GM23338 (cell line): ENCODE measurements around the gene ELFN1. TPM values are rescaled to one million over a fixed set of nuclear protein-coding genes. Genes with fewer than 3 reads are reported as not detected.

Source experiments
- ATAC-seq: fragments of 200-7000 bp; cut with Tn5 transposase; 3 replicates; pipeline ENCODE4 v1.9.1; 2020
- DNase-seq: peaks from one replicate; pipeline ENCODE4 v3.0.0-alpha.2; 2015; ENCODE audit warnings: low spot score
- H2AFZ ChIP-seq: fragments of 200-600 bp; sonication (generic); 2 replicates; pipeline ENCODE4 v1.8.0; 2016; ENCODE audit warnings: antibody characterized with exemption, mild to moderate bottlenecking, moderate library complexity
- H3F3A ChIP-seq: fragments of 200-600 bp; sonication (generic); replicated peaks from 2 replicates; pipeline ENCODE4 v1.8.0; 2017; ENCODE audit warnings: antibody characterized with exemption, mixed run types, low read depth
- H3K27ac ChIP-seq: fragments of 200-600 bp; sonication (generic); 2 replicates; pipeline ENCODE4 v1.6.1; 2016; ENCODE audit warnings: low read depth
- H3K27me3 ChIP-seq: fragments of 200-600 bp; sonication (generic); 2 replicates; pipeline ENCODE4 v1.8.0; 2016; ENCODE audit warnings: mild to moderate bottlenecking, mixed run types, moderate library complexity; ENCODE audit not compliant: insufficient read depth
- H3K36me3 ChIP-seq: fragments of 200-600 bp; sonication (generic); 2 replicates; pipeline ENCODE4 v1.8.0; 2016; ENCODE audit warnings: mild to moderate bottlenecking; ENCODE audit not compliant: insufficient read depth
- H3K4me1 ChIP-seq: fragments of 200-600 bp; sonication (generic); 2 replicates; pipeline ENCODE4 v1.8.0; 2016; ENCODE audit warnings: mild to moderate bottlenecking, moderate library complexity; ENCODE audit not compliant: insufficient read depth
- H3K4me2 ChIP-seq: fragments of 200-600 bp; sonication (generic); 2 replicates; pipeline ENCODE4 v1.7.1; 2017; ENCODE audit warnings: mixed run types
- H3K4me3 ChIP-seq: fragments of 200-600 bp; sonication (generic); 2 replicates; pipeline ENCODE4 v1.6.1; 2016; ENCODE audit warnings: mixed run types
- H3K79me2 ChIP-seq: fragments of 200-600 bp; sonication (generic); replicated peaks from 2 replicates; pipeline ENCODE4 v1.8.0; 2017; ENCODE audit warnings: mild to moderate bottlenecking; ENCODE audit not compliant: insufficient read depth
- H3K9me2 ChIP-seq: fragments of 200-600 bp; sonication (generic); 2 replicates; pipeline ENCODE4 v1.8.0; 2017; ENCODE audit not compliant: insufficient read depth
- H4K20me1 ChIP-seq: fragments of 200-600 bp; sonication (generic); replicated peaks from 2 replicates; pipeline ENCODE4 v1.8.0; 2017; ENCODE audit warnings: mild to moderate bottlenecking; ENCODE audit not compliant: insufficient read depth
- H3K27ac Mint-ChIP-seq: 2 replicates; pipeline ENCODE4 v1.8.0; 2020; ENCODE audit warnings: inconsistent platforms, mild to moderate bottlenecking, moderate library complexity, mixed read lengths
- H3K27me3 Mint-ChIP-seq: 3 replicates; pipeline ENCODE4 v1.8.0; 2022; ENCODE audit warnings: low read depth, mild to moderate bottlenecking, moderate library complexity, mixed read lengths, inconsistent platforms; ENCODE audit not compliant: insufficient read depth, poor library complexity
- H3K36me3 Mint-ChIP-seq: 3 replicates; pipeline ENCODE4 v1.8.0; 2021; ENCODE audit warnings: low read depth, mild to moderate bottlenecking, inconsistent platforms, moderate library complexity, mixed read lengths
- H3K4me1 Mint-ChIP-seq: 3 replicates; pipeline ENCODE4 v1.8.0; 2020; ENCODE audit warnings: mild to moderate bottlenecking, inconsistent platforms, mixed read lengths
- H3K4me3 Mint-ChIP-seq: 3 replicates; pipeline ENCODE4 v1.8.0; 2021; ENCODE audit warnings: moderate library complexity, mild to moderate bottlenecking, inconsistent platforms, mixed read lengths
- H3K9me3 Mint-ChIP-seq: 3 replicates; pipeline ENCODE4 v1.8.0; 2020; ENCODE audit warnings: moderate library complexity, mild to moderate bottlenecking, inconsistent platforms, mixed read lengths
- CREB1 ChIP-seq: fragments of 250-450 bp; sonication (Bioruptor Pico); IDR thresholded peaks from 2 replicates; pipeline ENCODE4 v1.5.0; 2020; ENCODE audit warnings: low read depth, mild to moderate bottlenecking, moderate library complexity
- ETS1 ChIP-seq: IDR thresholded peaks from 2 replicates; pipeline ENCODE4 v1.6.1; 2016; ENCODE audit warnings: antibody characterized with exemption
- EZH2 ChIP-seq: fragments of 200-600 bp; sonication (generic); IDR thresholded peaks from one replicate; pipeline ENCODE4 v1.8.0; 2017; ENCODE audit warnings: antibody characterized with exemption, mild to moderate bottlenecking, low read depth; ENCODE audit not compliant: unreplicated experiment
- EZH2phosphoT487 ChIP-seq: fragments of 200-600 bp; sonication (generic); IDR thresholded peaks from one replicate; pipeline ENCODE4 v1.8.1; 2018; ENCODE audit warnings: antibody characterized with exemption; ENCODE audit not compliant: unreplicated experiment
- JUNB ChIP-seq: IDR thresholded peaks from one replicate; pipeline ENCODE4 v1.6.1; 2016; ENCODE audit warnings: antibody characterized with exemption; ENCODE audit not compliant: unreplicated experiment
- POLR2AphosphoS5 ChIP-seq: IDR thresholded peaks from 2 replicates; pipeline ENCODE4 v1.6.1; 2016; ENCODE audit warnings: antibody characterized with exemption, low read depth
- ZNF114 ChIP-seq: fragments of 250-450 bp; sonication (Bioruptor Pico); IDR thresholded peaks from 2 replicates; pipeline ENCODE4 v1.5.0; 2020; ENCODE audit warnings: mild to moderate bottlenecking, moderate library complexity
- ZNF331 ChIP-seq: fragments of 250-450 bp; sonication (Bioruptor Pico); IDR thresholded peaks from 2 replicates; pipeline ENCODE4 v1.5.0; 2020; ENCODE audit warnings: low read depth, mild to moderate bottlenecking, moderate library complexity
- ZNF462 ChIP-seq: fragments of 250-450 bp; sonication (Bioruptor Pico); IDR thresholded peaks from 2 replicates; pipeline ENCODE4 v1.5.0; 2020; ENCODE audit warnings: mild to moderate bottlenecking, moderate library complexity
- polyA plus RNA-seq: library from polyadenylated mRNA; unstranded; fragments of >200 nt; fragmentation: Nextera tagmentation; extraction: Ambion mirVana; gene quantifications from 2 replicates; pipeline ENCODE4 v1.2.1, GENCODE V29; 2016
- total RNA-seq: library from RNA; depleted of rRNA; stranded (reverse); fragments of >200 nt; shearing (Covaris generic); gene quantifications from 2 replicates; pipeline ENCODE4 v1.2.3, GENCODE V29; 2014

The ELFN1 gene
- total and polyA plus RNA-seq, 2 experiments from 2014 or later = 0.08 to 3.5 TPM

GRCh38 chr7:1716263-1717094 lies 46.4 kb downstream of the ELFN1 start:
- peaks cover 54% of the 10 kb centered on the region for H3K4me1 Mint-ChIP-seq
- peaks cover 23% of the 10 kb centered on the region for H3K4me1 ChIP-seq
- no peak overlapping the region for H2AFZ ChIP-seq
- no peak overlapping the region; the same call in 2 of the 3 replicates for H3K4me3 Mint-ChIP-seq
- ATAC-seq = no peak
- H3K27ac ChIP-seq = no peak overlapping the region
- no peak overlapping the region for H3K4me3 ChIP-seq
- no peak overlapping the region for H3K27ac Mint-ChIP-seq
- H4K20me1 ChIP-seq = no peaks in the 10 kb centered on the region
- no peaks in the 10 kb centered on the region for H3K79me2 ChIP-seq
- H3K9me3 Mint-ChIP-seq = peaks cover 4% of the 10 kb centered on the region; the same call in 1 of the 3 replicates
- peaks cover 26% of the 10 kb centered on the region for H3K27me3 Mint-ChIP-seq
- H3F3A ChIP-seq = no peaks in the 10 kb centered on the region
- no peak for DNase-seq
- H3K36me3 Mint-ChIP-seq = peaks cover 3% of the 10 kb centered on the region; the same call in 1 of the 3 replicates
- H3K27me3 ChIP-seq = no peaks in the 10 kb centered on the region
- no peaks in the 10 kb centered on the region for H3K36me3 ChIP-seq
- TF ChIP-seq ZNF114 (CRISPR knock-in tag) = no peak
- TF ChIP-seq ZNF462 (CRISPR knock-in tag) = no peak
- no peak for TF ChIP-seq CREB1 (CRISPR knock-in tag)
- TF ChIP-seq ZNF331 (CRISPR knock-in tag) = no peak
- TF ChIP-seq EZH2 = no peak
- TF ChIP-seq EZH2phosphoT487 = no peak
- no peak for TF ChIP-seq ETS1
- no peak for TF ChIP-seq POLR2AphosphoS5
- no peak for TF ChIP-seq JUNB
- no peaks in the 10 kb centered on the region for H3K9me2 ChIP-seq
- no peak overlapping the region for H3K4me2 ChIP-seq
